Measurements from ENCODE around the gene LSM4.

The LSM4 gene

GRCh38 chr19:18338541-18338940 is 15.7 kb upstream of the LSM4 start:
- Mint-ChIP-seq H3K9me3 (no peaks in the 10 kb centered on the region), H3K4me3 (peak overlapping the region; percentile 60 to 81 (median 69)), H3K36me3 (ENCODE audit: low read depth) (no peaks in the 10 kb centered on the region), H3K27me3 (ENCODE audit: low read depth) (peaks cover 4% of the 10 kb centered on the region), H3K27ac (peak overlapping the region; percentile 53 to 83 (median 56)), H3K4me1 (peaks cover 5% of the 10 kb centered on the region)
- TF ChIP-seq, protein P1, sequence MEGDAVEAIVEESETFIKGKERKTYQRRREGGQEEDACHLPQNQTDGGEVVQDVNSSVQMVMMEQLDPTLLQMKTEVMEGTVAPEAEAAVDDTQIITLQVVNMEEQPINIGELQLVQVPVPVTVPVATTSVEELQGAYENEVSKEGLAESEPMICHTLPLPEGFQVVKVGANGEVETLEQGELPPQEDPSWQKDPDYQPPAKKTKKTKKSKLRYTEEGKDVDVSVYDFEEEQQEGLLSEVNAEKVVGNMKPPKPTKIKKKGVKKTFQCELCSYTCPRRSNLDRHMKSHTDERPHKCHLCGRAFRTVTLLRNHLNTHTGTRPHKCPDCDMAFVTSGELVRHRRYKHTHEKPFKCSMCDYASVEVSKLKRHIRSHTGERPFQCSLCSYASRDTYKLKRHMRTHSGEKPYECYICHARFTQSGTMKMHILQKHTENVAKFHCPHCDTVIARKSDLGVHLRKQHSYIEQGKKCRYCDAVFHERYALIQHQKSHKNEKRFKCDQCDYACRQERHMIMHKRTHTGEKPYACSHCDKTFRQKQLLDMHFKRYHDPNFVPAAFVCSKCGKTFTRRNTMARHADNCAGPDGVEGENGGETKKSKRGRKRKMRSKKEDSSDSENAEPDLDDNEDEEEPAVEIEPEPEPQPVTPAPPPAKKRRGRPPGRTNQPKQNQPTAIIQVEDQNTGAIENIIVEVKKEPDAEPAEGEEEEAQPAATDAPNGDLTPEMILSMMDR (IDR thresholded peaks at IDR 0.05; ENCODE audit: unreplicated experiment in 3 of 3): no peak

DNA sequence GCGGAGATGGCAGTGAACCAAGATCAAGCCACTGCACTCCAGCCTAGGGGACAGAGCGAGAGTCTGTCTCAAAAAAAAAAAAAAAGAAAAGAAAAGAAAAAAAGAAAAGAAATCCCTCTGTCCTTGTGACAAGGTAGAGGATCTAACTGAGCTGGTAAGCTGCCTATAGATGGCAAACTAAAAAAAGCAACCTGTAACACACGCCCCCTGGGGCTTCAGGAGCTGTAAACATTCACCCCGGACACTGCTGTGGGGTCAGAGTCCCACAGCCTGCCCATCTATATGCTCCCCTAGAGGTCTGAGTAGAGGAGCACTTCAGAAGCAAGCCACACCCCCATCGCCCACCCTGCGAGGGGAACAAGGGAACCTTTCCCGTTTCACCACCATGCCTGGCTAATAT is 13.2 kb upstream of the LSM4 start:
- Mint-ChIP-seq H3K9me3 (no peaks in the 10 kb centered on the region), H3K27ac (no peak overlapping the region), H3K36me3 (ENCODE audit: low read depth) (no peaks in the 10 kb centered on the region), H3K4me3 (no peak overlapping the region), H3K4me1 (peaks cover 5% of the 10 kb centered on the region), H3K27me3 (ENCODE audit: low read depth) (peaks cover 7% of the 10 kb centered on the region)
- TF ChIP-seq, protein P1 (IDR thresholded peaks at IDR 0.05; ENCODE audit: unreplicated experiment in 3 of 3): no peak

DNA sequence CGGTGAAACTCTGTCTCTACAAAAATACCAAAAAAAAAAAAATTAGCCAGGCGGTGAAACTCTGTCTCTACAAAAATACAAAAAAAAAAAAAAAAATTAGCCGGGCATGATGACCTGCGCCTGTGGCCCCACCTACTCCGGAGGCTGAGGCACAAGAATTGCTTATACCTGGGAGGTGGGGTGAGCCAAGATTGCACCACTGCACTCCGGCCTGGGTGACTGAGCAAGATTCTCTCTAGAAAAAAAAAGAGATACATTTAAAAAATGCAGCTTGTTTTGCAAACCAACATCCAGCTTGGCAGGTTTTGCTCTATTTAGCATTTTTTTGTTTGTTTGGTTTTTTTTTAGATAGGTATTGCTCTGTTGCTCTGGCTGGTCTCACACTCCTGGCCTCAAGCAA is 10.8 kb upstream of the LSM4 start:
- Mint-ChIP-seq H3K27ac (no peak overlapping the region), H3K9me3 (no peaks in the 10 kb centered on the region)

GRCh38 chr19:18332917-18333530 is 10.1 kb upstream of the LSM4 start:
- no peaks in the 10 kb centered on the region for H3K9me3 Mint-ChIP-seq
- H3K36me3 Mint-ChIP-seq (ENCODE audit: low read depth): no peaks in the 10 kb centered on the region
- H3K27me3 Mint-ChIP-seq (ENCODE audit: low read depth): peaks cover 7% of the 10 kb centered on the region
- TF ChIP-seq, protein P1 (IDR thresholded peaks at IDR 0.05; ENCODE audit: unreplicated experiment in 3 of 3): no peak
- H3K27ac Mint-ChIP-seq: no peak overlapping the region
- peaks cover 15% of the 10 kb centered on the region for H3K4me1 Mint-ChIP-seq
- no peak overlapping the region for H3K4me3 Mint-ChIP-seq

More for the DNA sequence above, 10.8 kb upstream of the LSM4 start:
- Mint-ChIP-seq H3K4me3 (no peak overlapping the region), H3K27me3 (ENCODE audit: low read depth) (peaks cover 7% of the 10 kb centered on the region), H3K4me1 (peaks cover 10% of the 10 kb centered on the region), H3K36me3 (ENCODE audit: low read depth) (no peaks in the 10 kb centered on the region)
- TF ChIP-seq, protein P1 (IDR thresholded peaks at IDR 0.05; ENCODE audit: unreplicated experiment in 3 of 3): no peak

GRCh38 chr19:18330868-18331267 is 8.0 kb upstream of the LSM4 start:
- H3K27ac Mint-ChIP-seq: peak overlapping the region in 2 of 3 experiments; percentile 85
- TF ChIP-seq, protein P1 (IDR thresholded peaks at IDR 0.05; ENCODE audit: unreplicated experiment in 3 of 3): no peak
- H3K4me3 Mint-ChIP-seq: no peak overlapping the region
- H3K36me3 Mint-ChIP-seq (ENCODE audit: low read depth): no peaks in the 10 kb centered on the region
- H3K27me3 Mint-ChIP-seq (ENCODE audit: low read depth): peaks cover 3% of the 10 kb centered on the region
- peaks cover 15% of the 10 kb centered on the region for H3K4me1 Mint-ChIP-seq
- no peaks in the 10 kb centered on the region for H3K9me3 Mint-ChIP-seq

DNA sequence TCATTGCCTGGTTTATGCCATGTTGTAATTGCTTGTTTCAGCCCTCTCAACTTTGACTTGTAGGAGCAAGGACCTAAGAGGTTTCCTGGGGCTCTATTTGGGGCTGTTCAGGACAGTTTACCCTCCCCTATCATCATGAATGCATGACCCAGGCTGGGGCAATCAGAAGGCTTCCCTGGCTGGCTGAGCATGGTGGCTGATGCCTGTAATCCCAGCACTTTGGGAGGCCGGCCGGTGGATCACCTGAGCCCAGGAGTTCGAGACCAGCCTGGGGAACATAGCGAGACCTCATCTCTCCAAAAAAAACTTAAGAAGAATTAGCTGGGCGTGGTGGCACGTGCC is 6.1 kb upstream of the LSM4 start:
- H3K9me3 Mint-ChIP-seq: no peaks in the 10 kb centered on the region
- TF ChIP-seq, protein P1 (IDR thresholded peaks at IDR 0.05; ENCODE audit: unreplicated experiment in 3 of 3): no peak
- peak overlapping the region; percentile 93 to 99 (median 95) for H3K27ac Mint-ChIP-seq
- H3K36me3 Mint-ChIP-seq (ENCODE audit: low read depth): no peaks in the 10 kb centered on the region
- H3K27me3 Mint-ChIP-seq (ENCODE audit: low read depth): peaks cover 3% of the 10 kb centered on the region
- peak overlapping the region; percentile 61 to 77 (median 71) for H3K4me3 Mint-ChIP-seq
- H3K4me1 Mint-ChIP-seq: peaks cover 16% of the 10 kb centered on the region

All from nephron (organoid).